Hypothalamus (tissue), 51 donors: ENCODE measurements around the gene NDUFA11.
A peak's percentile ranks its signal among the peaks of the same experiment; 100 is the strongest.

Experiments used
- DNase-seq, 51 donors: peaks; one replicate each; lab custom pipeline; 2025; lab: John Stamatoyannopoulos, UW

Gene NDUFA11

DNA sequence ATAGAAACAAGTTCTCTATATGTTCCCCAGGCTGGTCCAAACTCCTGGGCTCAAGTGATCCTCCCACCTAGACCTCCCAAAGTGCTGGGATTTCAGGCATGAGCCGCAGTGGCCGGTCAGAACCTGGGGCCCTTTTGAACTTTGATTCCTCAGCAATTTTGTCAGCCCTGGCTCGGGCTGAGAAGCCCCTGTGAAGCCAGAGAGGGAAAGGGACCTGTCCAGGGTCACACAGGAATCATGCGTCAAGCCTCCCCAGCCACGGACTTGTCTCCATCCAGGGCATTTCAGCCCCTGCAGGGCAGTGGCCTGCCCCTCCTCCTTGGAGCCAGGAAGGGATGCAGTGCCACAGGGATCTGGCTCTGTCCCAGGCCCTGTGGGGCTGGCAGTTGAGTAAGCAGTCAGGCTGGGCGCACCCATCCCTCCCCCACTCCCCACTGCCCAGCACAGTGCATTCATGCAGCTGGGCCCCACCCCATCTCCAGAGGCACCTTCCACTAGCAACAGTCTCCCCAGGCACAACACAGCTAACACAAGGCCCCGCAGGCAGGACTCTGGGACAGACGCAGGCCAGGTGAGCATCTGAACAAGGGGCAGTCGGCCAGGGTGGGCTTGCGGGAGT lies 10.3 kb upstream of the NDUFA11 start, which contains the start of gene CAPS:
Gene CAPS, plus strand, starts transcription at position 516 of the 619 bp plus-strand sequence. CDS start 153 bp downstream, outside the sequence.
- peak in 28 of 51 donors; percentile 2 to 74 (median 22) for DNase-seq

- DNase-seq, result no peak
Observed at GRCh38 chr19:5911366-5911765, 7.8 kb upstream of the NDUFA11 start.

- no peak for DNase-seq
Observed at GRCh38 chr19:5910638-5910907, 7.0 kb upstream of the NDUFA11 start.

- DNase-seq, result no peak
Observed at GRCh38 chr19:5908773-5909442, 5.3 kb upstream of the NDUFA11 start.

DNA sequence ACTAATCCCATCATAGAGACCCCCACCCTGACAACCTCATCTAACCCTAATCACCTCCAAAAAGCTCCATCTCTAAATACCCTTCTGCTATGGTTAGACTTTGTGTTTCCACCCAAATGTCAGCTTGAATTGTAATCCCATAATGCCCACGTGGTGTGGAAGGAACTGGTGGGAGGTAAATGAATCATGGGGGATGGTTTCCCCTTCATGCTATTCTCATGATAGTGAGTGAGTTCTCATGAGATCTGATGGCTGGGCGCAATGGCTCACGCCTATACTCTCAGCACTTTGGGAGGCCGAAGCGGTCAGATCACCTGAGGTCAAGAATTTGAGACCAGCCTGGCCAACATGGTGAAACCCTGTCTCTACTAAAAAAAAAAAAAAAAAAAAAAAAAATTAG lies 3.7 kb upstream of the NDUFA11 start:
- DNase-seq, result no peak

DNA sequence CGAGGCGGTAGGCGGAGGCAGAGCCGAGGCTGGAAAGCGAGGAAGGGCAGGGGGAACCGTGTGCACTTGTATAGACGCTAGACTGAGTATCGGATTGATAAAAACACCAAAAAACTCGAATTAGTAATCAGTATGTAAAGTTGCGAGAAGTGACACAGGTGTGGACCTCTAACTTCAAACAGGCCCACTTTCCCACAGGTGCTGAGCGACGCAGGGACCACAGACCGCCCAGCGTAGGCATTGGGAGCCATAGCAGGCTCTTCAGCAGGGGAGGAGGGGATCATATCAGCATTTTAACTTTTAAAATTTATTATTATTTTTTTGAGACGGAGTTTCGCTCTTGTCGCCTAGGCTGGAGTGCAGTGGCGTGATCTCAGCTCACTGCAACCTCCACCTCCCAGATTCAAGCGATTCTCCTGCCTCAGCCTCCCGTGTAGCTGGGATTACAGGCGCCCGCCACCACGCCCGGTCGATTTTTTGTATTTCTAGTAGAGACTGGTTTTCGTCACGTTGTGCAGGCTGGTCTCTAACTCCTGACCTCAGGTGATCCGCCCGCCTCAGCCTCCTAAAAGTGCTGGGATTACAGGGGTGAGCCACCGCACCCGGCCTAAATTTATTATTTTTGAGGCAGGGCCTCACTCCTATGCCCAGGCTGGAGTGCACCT lies 1.7 kb upstream of the NDUFA11 start:
- DNase-seq, result no peak

DNA sequence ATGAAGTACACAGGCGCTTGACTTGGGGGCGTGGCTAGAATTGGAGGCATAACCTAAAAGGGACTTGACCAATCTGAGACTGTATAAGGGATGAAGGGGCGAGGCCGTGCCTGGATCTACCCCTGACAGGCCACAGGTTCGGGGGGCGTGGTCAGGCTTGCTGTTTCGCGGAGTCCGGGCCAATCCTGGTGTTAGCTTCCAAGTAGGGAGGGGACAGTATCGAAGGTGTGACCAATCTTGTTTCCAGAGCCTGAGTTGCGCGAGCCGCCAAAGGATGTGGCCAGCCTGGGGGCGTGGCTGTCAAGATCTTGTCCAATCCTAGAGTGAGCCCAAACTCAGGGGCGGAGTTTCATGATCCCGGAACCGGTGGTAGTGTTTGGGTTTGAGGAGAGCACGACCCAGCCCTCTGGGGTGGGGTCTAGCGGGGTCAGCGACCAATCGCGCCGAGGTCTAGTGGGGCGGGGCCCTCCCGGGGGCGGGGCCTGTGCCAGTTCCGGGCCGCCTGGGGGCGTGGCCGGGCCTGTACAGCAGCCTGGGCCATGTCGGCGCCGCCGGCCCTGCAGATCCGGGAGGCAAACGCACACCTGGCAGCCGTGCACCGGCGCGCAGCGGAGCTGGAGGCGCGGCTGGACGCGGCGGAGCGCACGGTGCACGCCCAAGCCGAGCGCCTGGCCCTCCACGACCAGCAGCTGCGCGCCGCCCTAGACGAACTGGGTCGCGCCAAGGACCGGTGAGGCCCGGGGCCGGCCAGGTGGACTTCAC lies 943 bp upstream of the NDUFA11 start, which contains the start of gene VMAC:
Gene VMAC, plus strand, starts transcription at position 521 of the 762 bp plus-strand sequence. Its CDS starts 19 bp downstream, at position 540.
- peak; percentile 94 to 100 (median 99) for DNase-seq

DNA sequence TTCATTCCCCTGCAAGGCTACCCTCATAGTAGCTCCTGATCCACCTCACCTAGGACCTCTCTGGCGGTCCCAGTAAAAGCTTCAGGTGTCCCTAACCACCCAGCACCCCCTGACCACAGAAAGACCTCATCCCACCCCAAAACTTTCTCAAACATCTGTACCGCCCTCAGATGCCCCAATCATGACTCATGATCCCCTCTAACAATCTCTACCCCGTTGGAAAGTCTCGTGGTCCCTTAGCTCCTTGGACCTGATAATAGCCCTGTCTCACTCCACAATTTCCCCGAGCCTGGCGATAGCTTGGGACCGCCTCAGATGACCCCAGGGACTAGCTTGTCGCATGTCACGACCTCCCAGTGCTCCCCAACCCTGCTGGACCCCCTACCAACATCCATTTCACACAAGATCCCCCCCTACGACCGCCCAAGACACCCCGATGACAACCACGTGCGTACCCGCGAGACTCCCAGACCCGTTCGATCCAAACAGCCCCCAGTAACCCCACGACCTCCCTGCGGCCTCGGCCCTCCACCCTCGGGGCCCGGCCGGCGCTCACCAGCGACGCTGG lies 450 bp downstream of the NDUFA11 start:
- peak in 3 of 51 donors; percentile 50 to 56 (median 51) for DNase-seq

DNA sequence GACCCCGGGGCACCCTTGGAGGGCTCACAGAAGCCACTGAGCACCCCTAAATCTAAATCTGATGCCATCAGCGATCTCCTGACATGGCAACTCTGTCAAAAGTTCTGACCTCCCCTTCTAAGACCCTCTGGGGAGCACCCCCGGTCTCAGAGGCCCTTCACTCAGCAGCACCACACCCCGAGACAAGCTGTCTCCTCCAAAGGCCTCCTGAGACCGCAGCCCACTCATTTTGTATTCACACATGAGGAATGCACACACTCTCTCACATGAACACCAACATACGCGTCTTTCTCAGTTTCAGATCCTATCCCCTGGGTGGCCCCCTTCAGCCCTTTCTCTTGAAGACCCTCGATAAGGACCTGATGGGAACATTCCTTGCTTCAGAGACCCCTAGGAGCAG lies 2.6 kb downstream of the NDUFA11 start:
- no peak for DNase-seq

- DNase-seq, result no peak
Observed at GRCh38 chr19:5899728-5900526, 3.7 kb downstream of the NDUFA11 start.

- DNase-seq, result no peak
Observed at GRCh38 chr19:5897189-5897969, 6.2 kb downstream of the NDUFA11 start.

- no peak for DNase-seq
Observed at GRCh38 chr19:5896365-5897076, 7.1 kb downstream of the NDUFA11 start.

GRCh38 chr19:5895890-5896289 lies 7.7 kb downstream of the NDUFA11 start:
- no peak for DNase-seq

GRCh38 chr19:5895409-5895808 lies 8.2 kb downstream of the NDUFA11 start:
- DNase-seq, result no peak

DNA sequence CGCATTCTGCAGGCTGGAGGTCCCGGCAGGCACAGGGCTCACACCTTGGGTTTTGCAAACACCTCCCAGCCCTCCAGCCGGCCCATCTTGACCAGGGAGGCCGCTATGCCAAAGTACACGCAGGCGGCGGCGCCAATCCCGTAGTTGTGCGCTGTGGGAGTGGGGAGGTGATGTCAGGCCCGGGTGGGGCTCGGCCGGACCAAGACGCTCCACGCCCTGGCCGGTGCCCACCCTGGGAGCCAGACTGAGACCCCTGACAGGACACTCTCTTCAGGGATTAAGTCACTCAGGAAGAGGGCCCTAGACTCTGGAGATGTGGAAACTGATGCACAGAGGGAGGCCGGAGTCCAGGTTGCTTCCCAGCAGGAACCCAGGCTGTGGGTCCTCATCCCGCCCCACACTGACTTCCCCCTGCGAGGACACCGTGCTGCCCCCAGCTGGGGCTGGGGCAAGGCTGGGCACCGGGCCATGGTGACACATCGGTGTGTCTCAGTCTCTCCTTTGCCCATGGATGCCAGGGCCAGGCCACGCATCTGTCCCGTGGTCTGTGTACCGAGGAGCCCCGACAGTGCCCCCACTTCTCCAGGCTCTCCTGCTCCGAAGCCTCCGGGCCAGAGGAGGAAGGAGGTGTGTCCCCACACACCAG lies 8.8 kb downstream of the NDUFA11 start:
- DNase-seq, result no peak

GRCh38 chr19:5893907-5894703 lies 9.5 kb downstream of the NDUFA11 start:
- no peak for DNase-seq

DNA sequence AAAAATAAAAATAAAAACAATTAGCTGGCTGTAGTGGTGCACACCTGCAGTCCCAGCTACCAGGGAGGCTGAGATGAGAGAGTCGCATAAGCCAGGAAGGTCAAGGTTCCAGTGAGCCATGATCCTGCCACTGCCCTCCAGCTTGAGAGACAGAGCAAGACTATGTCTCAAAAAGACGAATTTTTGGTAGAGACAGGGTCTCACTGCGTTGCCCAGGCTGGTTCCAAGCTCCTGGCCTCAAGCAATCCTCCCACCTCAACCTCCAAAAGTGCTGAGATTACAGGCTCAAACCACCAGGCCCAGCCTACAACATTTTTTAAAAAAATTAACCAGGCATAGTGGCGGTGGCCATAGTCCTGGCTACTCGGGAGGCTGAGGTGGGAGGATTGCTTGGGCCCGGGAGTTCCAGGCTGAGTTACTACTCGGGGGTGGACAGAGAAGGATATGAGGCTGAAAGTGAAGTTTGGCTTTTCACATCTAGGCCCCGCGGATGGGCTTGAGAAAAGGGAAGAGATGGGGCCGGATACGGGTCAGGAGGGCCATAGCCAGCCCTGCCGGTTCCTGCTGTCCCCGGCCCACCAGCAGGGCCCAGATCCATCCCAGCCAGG lies 10.2 kb downstream of the NDUFA11 start:
- no peak for DNase-seq
